ENCODE data around the gene KPNA3. TPM values are rescaled to one million over a fixed set of nuclear protein-coding genes. Genes with fewer than 3 reads are reported as not detected.
"Not testable (repeated sequence)": the region's sequence is repeated elsewhere in the genome, so short reads cannot be mapped to it uniquely, and the experiment has no call there.

The KPNA3 gene
- total RNA-seq, 1 donor from 2014 or later, result 31.5 TPM

- no peak for DNase-seq (ENCODE audit: low spot score)
Measured at GRCh38 chr13:49806126-49806536, 13.6 kb upstream of the KPNA3 start.

GRCh38 chr13:49803047-49803446, 10.6 kb upstream of the KPNA3 start:
- not testable (repeated sequence) for DNase-seq (ENCODE audit: low spot score)

- no peak for DNase-seq (ENCODE audit: low spot score)
Measured at GRCh38 chr13:49802426-49802825, 9.9 kb upstream of the KPNA3 start.

GRCh38 chr13:49791711-49792549, 552 bp downstream of the KPNA3 start:
- DNase-seq (ENCODE audit: low spot score), result peak; percentile 22

- peak; percentile 39 for DNase-seq (ENCODE audit: low spot score)
Measured at GRCh38 chr13:49791315-49791710, 1.2 kb downstream of the KPNA3 start.

GRCh38 chr13:49789968-49790367, 2.5 kb downstream of the KPNA3 start:
- DNase-seq (ENCODE audit: low spot score), result no peak

- DNase-seq (ENCODE audit: low spot score), result no peak
Measured at GRCh38 chr13:49786401-49787008, 6.0 kb downstream of the KPNA3 start.

- no peak for DNase-seq (ENCODE audit: low spot score)
Measured at GRCh38 chr13:49784886-49785570, 7.5 kb downstream of the KPNA3 start.

- no peak for DNase-seq (ENCODE audit: low spot score)
Measured at GRCh38 chr13:49783865-49784264, 8.6 kb downstream of the KPNA3 start.

GRCh38 chr13:49782784-49783183, 9.7 kb downstream of the KPNA3 start:
- DNase-seq (ENCODE audit: low spot score), result no peak

GRCh38 chr13:49781806-49782205, 10.7 kb downstream of the KPNA3 start:
- no peak for DNase-seq (ENCODE audit: low spot score)

- no peak for DNase-seq (ENCODE audit: low spot score)
Measured at GRCh38 chr13:49779721-49780120, 12.8 kb downstream of the KPNA3 start.

GRCh38 chr13:49777746-49778614, 14.5 kb downstream of the KPNA3 start:
- DNase-seq (ENCODE audit: low spot score), result no peak

- DNase-seq (ENCODE audit: low spot score), result no peak
Measured at GRCh38 chr13:49776871-49777270, 15.6 kb downstream of the KPNA3 start.

- DNase-seq (ENCODE audit: low spot score), result no peak
Measured at GRCh38 chr13:49774376-49775005, 18.0 kb downstream of the KPNA3 start.

GRCh38 chr13:49772828-49773227, 19.7 kb downstream of the KPNA3 start:
- no peak for DNase-seq (ENCODE audit: low spot score)

- DNase-seq (ENCODE audit: low spot score), result not testable (repeated sequence)
Measured at GRCh38 chr13:49761811-49762210, 30.7 kb downstream of the KPNA3 start.

GRCh38 chr13:49760558-49760957, 31.9 kb downstream of the KPNA3 start:
- no peak for DNase-seq (ENCODE audit: low spot score)

- DNase-seq (ENCODE audit: low spot score), result no peak
Measured at GRCh38 chr13:49759503-49759902, 33.0 kb downstream of the KPNA3 start.

- DNase-seq (ENCODE audit: low spot score), result no peak
Measured at GRCh38 chr13:49756263-49756662, 36.2 kb downstream of the KPNA3 start.

GRCh38 chr13:49754146-49754545, 38.3 kb downstream of the KPNA3 start:
- no peak for DNase-seq (ENCODE audit: low spot score)
